ENCODE measurements around the gene PGR. TPM values are rescaled to one million over a fixed set of nuclear protein-coding genes. Genes with fewer than 3 reads are reported as not detected.

Gene PGR
- total RNA-seq, 2 donors from 2014 or later: 1.6 to 2.3 TPM

- no peaks in the 10 kb centered on the region for H3K36me3 ChIP-seq (replicated peaks in 1 of 2; ENCODE audit: insufficient read depth in 1 of 2, low read depth in 2 of 2)
- TF ChIP-seq, protein P1, sequence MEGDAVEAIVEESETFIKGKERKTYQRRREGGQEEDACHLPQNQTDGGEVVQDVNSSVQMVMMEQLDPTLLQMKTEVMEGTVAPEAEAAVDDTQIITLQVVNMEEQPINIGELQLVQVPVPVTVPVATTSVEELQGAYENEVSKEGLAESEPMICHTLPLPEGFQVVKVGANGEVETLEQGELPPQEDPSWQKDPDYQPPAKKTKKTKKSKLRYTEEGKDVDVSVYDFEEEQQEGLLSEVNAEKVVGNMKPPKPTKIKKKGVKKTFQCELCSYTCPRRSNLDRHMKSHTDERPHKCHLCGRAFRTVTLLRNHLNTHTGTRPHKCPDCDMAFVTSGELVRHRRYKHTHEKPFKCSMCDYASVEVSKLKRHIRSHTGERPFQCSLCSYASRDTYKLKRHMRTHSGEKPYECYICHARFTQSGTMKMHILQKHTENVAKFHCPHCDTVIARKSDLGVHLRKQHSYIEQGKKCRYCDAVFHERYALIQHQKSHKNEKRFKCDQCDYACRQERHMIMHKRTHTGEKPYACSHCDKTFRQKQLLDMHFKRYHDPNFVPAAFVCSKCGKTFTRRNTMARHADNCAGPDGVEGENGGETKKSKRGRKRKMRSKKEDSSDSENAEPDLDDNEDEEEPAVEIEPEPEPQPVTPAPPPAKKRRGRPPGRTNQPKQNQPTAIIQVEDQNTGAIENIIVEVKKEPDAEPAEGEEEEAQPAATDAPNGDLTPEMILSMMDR (IDR thresholded peaks at IDR 0.05): no peak
- no peak for TF ChIP-seq POLR2A (IDR thresholded peaks at IDR 0.05)
- H3K27me3 ChIP-seq: no peaks in the 10 kb centered on the region
- no peak overlapping the region for H3K4me3 ChIP-seq
- H3K27ac ChIP-seq: no peak overlapping the region
- H3K9me3 ChIP-seq: no peaks in the 10 kb centered on the region
- H3K4me1 ChIP-seq: no peaks in the 10 kb centered on the region
- DNase-seq (peak; percentile 13 to 46 (median 35)), ATAC-seq (no peak)
- 43 to 48% methylated on average over 4 of the region's 4 CpGs for WGBS, 2 donors
- intact Hi-C loops (cut with DNase I): no loop called here
Measured at GRCh38 chr11:101034076-101034475, 95.5 kb downstream of the PGR start.

- no peaks in the 10 kb centered on the region for H3K4me1 ChIP-seq
- ATAC-seq (no peak), DNase-seq (no peak)
- intact Hi-C loops (cut with DNase I): no loop called here
- no peaks in the 10 kb centered on the region for H3K36me3 ChIP-seq (replicated peaks in 1 of 2; ENCODE audit: insufficient read depth in 1 of 2, low read depth in 2 of 2)
- no peaks in the 10 kb centered on the region for H3K9me3 ChIP-seq
- H3K4me3 ChIP-seq: no peak overlapping the region
- H3K27ac ChIP-seq: no peak overlapping the region
- no peaks in the 10 kb centered on the region for H3K27me3 ChIP-seq
- no peak for TF ChIP-seq POLR2A (IDR thresholded peaks at IDR 0.05)
- TF ChIP-seq, protein P1 (IDR thresholded peaks at IDR 0.05): no peak
Measured at GRCh38 chr11:101032991-101033390, 96.6 kb downstream of the PGR start.

DNA sequence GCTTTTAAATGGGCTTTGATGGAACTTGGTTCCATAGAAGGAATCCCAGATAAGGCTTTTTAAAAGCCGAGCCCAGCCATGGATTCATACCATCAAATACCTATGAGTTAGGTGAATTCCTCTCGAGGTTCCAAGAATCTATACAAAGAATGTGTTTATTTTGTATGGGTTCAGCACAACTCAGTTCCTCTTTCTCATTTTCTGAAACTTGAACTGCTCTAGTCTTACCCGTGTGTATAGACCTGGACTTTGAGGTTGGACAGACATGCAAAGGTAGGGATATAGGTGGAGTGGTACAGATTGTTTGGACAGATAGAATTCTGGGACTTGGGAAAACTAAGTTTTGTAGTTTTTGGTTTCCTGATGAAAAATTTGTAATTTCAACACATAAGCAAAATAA, 97.9 kb downstream of the PGR start:
- intact Hi-C loops (cut with DNase I): no loop called here
- 48 to 58% methylated on average over 3 of the region's 3 CpGs for WGBS, 2 donors
- TF ChIP-seq POLR2A (IDR thresholded peaks at IDR 0.05): no peak
- TF ChIP-seq, protein P1 (IDR thresholded peaks at IDR 0.05): no peak

GRCh38 chr11:101030692-101031091, 98.9 kb downstream of the PGR start:
- no peak for DNase-seq
- Histone ChIP-seq H3K27ac (no peak overlapping the region), H3K4me1 (no peaks in the 10 kb centered on the region), H3K36me3 (replicated peaks in 1 of 2; ENCODE audit: insufficient read depth in 1 of 2, low read depth in 2 of 2) (no peaks in the 10 kb centered on the region), H3K9me3 (no peaks in the 10 kb centered on the region), H3K27me3 (no peaks in the 10 kb centered on the region), H3K4me3 (no peak overlapping the region)
- no peak for ATAC-seq
- no peak for TF ChIP-seq POLR2A (IDR thresholded peaks at IDR 0.05)
- TF ChIP-seq, protein P1 (IDR thresholded peaks at IDR 0.05): no peak
- intact Hi-C loops (cut with DNase I): no loop called here
- 43 to 50% methylated on average over 1 of the region's 1 CpG for WGBS, 2 donors

More for the DNA sequence above, 97.9 kb downstream of the PGR start:
- Histone ChIP-seq H3K4me3 (no peak overlapping the region), H3K27me3 (no peaks in the 10 kb centered on the region), H3K4me1 (no peaks in the 10 kb centered on the region), H3K9me3 (no peaks in the 10 kb centered on the region), H3K27ac (no peak overlapping the region), H3K36me3 (replicated peaks in 1 of 2; ENCODE audit: insufficient read depth in 1 of 2, low read depth in 2 of 2) (no peaks in the 10 kb centered on the region)
- DNase-seq (no peak), ATAC-seq (no peak)

- Histone ChIP-seq H3K9me3 (no peaks in the 10 kb centered on the region), H3K4me3 (no peak overlapping the region), H3K4me1 (no peaks in the 10 kb centered on the region), H3K27me3 (no peaks in the 10 kb centered on the region), H3K36me3 (replicated peaks in 1 of 2; ENCODE audit: insufficient read depth in 1 of 2, low read depth in 2 of 2) (no peaks in the 10 kb centered on the region), H3K27ac (no peak overlapping the region)
- DNase-seq: no peak
- TF ChIP-seq, protein P1 (IDR thresholded peaks at IDR 0.05): no peak
- TF ChIP-seq POLR2A (IDR thresholded peaks at IDR 0.05): no peak
- intact Hi-C loops (cut with DNase I): no loop called here
- 55 to 66% methylated on average over 3 of the region's 3 CpGs for WGBS, 2 donors
- ATAC-seq: no peak
Measured at GRCh38 chr11:101030015-101030414, 99.6 kb downstream of the PGR start.

Data from body of pancreas (tissue), 4 donors.